HEK293T (cell line): ENCODE results near the gene WDR13.

Experiments used
- ARNT ChIP-seq: fragments of 450-650 bp; IDR thresholded peaks from 2 replicates; pipeline ENCODE4 v1.6.1; 2017; ENCODE audit warnings: mild to moderate bottlenecking
- BHLHE40 ChIP-seq: fragments of 450-650 bp; IDR thresholded peaks from 2 replicates; pipeline ENCODE4 v1.6.1; 2016; ENCODE audit warnings: mild to moderate bottlenecking, moderate library complexity, borderline replicate concordance
- CTBP1 ChIP-seq: fragments of 450-650 bp; IDR thresholded peaks from 2 replicates; pipeline ENCODE4 v1.6.1; 2016; ENCODE audit warnings: borderline replicate concordance
- FOXA1 ChIP-seq: fragments of 450-650 bp; IDR thresholded peaks from 2 replicates; pipeline ENCODE4 v1.6.1; 2016; ENCODE audit warnings: mild to moderate bottlenecking
- FOXM1 ChIP-seq: fragments of 450-650 bp; IDR thresholded peaks from 2 replicates; pipeline ENCODE4 v1.6.1; 2017; ENCODE audit warnings: mild to moderate bottlenecking, borderline replicate concordance
- LEF1 ChIP-seq: fragments of 450-650 bp; IDR thresholded peaks from 2 replicates; pipeline ENCODE4 v1.6.1; 2017; ENCODE audit warnings: mild to moderate bottlenecking, borderline replicate concordance
- SP1 ChIP-seq: fragments of 450-650 bp; IDR thresholded peaks from 2 replicates; pipeline ENCODE4 v1.6.1; 2017
- SUZ12 ChIP-seq: fragments of 450-650 bp; IDR thresholded peaks from 2 replicates; pipeline ENCODE4 v1.6.1; 2016; ENCODE audit warnings: mild to moderate bottlenecking
- TARDBP ChIP-seq: fragments of 450-650 bp; IDR thresholded peaks from 2 replicates; pipeline ENCODE4 v1.6.1; 2016
- ZNF384 ChIP-seq: fragments of 450-650 bp; IDR thresholded peaks from 2 replicates; pipeline ENCODE4 v1.6.1; 2016

DNA sequence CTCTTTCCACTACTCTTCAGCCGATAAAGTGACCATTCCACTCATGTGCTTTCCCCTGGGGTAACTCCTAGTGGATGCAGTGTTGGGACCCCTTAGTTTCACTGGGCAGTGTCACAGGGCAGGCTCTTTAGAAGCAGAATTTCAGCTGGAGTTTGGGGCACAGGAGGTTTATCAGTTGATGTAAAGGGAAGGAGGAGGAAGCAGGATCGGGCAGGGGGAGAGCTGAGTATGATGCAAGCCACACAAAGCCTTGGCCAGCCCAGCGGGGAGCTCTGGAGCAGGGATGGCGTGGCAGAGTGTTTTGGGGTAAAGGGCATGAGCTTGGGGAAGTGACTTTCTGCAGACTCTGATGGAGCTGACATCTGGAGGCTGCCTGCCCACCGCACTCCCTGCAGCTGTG, 19.3 kb downstream of the WDR13 start:
- no peak for TF ChIP-seq BHLHE40
- no peak for TF ChIP-seq SP1
- TF ChIP-seq LEF1 = no peak
- TF ChIP-seq CTBP1 = no peak
- no peak for TF ChIP-seq SUZ12
- no peak for TF ChIP-seq TARDBP
- TF ChIP-seq FOXM1 = no peak
- no peak for TF ChIP-seq FOXA1
- no peak for TF ChIP-seq ARNT
- TF ChIP-seq ZNF384 = no peak
